Peyer's patch (tissue), 4 donors: ENCODE measurements around the gene C7orf57.

Source experiments
- CTCF ChIP-seq, 6 experiments: fragments of 450-650 bp in 4 of 6; fragments of 200-600 bp in 2 of 6; sonication (generic) in 1 of 6; IDR thresholded peaks; one replicate each; pipeline ENCODE4 v1.5.1; 2017 to 2019; ENCODE audit warnings: antibody characterized with exemption in 6 of 6, mild to moderate bottlenecking in 3 of 6, moderate library complexity in 1 of 6
- POLR2A ChIP-seq, 2 donors: fragments of 450-650 bp; IDR thresholded peaks; one replicate each; pipeline ENCODE4 v1.5.1; 2017; ENCODE audit warnings: antibody characterized with exemption in 2 of 2, mild to moderate bottlenecking in 2 of 2, moderate library complexity in 2 of 2

DNA sequence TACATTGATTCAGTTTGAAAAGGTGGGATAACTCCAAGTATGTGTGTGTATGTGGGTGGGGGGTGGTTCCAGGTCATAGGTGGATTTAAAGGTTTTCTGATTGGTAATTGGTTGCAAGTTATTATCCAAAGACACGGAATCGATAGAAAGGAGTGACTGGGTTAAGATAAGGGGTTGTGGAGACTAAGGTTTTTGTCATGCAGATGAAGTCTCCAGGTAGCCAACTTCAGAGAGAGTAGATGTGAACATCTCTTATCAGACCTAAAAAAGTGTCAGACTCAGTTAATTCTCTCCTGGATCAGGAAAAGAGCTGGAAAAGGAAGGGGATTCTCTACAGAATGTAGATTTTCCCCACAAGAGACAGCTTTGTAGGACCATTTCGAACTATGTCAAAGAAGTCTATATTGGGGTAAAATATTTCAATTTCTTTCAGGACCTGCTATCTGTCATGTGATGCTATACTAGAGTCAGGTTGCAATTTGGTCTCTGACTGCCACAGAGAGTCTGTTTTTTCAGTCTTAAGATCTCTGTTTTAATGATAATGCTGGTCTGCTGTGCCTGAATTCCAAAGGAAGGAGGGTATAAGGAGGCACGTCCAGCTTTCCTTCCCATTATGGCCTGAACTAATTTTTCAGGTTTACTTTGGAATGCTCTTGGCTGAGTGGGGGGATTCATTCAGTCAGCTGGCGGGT, 3.6 kb downstream of the C7orf57 start:
- TF ChIP-seq CTCF (IDR thresholded peaks at IDR 0.05) (no peak), POLR2A (IDR thresholded peaks at IDR 0.05) (no peak)
